Measurements from ENCODE around the gene GRIN1. TPM values are rescaled to one million over a fixed set of nuclear protein-coding genes. Genes with fewer than 3 reads are reported as not detected.
A peak's percentile ranks its signal among the peaks of the same experiment; 100 is the strongest.

GRIN1 gene
- polyA plus RNA-seq, 1 donor, result 2.6 TPM

DNA sequence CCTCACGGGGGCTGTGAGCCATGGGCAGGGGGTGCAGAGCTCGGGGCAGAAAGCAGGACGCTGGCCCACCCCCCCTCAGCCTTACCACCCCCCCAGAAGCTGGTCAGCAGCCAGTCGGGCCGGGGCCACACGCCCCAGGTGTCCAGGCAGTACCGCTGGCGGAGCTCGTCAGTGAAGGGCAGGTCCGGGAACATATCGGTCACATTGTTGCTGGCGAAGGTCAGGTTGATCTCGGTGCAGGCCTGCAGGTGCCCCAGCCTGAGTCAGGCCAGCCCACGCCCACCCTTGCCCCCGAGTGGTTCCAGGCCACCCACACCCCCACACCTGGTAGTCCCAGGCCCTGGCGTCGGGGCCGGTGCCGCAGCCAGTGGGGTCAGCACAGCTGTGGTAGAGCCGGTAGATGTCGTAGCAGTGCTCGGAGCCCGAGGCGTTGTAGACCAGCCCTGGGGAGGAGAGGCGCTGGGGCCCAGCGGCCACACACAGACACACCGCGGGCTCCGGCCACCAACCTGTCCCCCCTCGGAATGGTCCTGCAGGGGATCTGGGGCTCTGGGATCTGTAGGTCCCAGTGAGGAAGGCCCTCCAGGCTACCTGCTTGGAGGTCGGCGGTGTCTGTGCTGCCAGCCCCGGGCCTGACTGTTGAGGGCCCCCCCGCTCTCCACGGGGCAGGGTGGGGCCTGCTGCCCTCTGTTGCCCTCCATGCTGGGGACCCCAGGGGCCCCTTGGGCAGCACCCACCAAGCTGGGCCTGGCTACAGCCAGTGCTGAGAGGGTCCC lies 27.0 kb upstream of the GRIN1 start:
- WGBS (ENCODE audit: insufficient coverage, low lambda C conversion rate), result no CpG with 5 or more reads among the region's 35 CpGs
- peaks cover 11% of the 10 kb centered on the region for H3K9me3 ChIP-seq (ENCODE audit: control insufficient read depth, low read depth, low read length)

GRCh38 chr9:137112564-137113384 lies 26.2 kb upstream of the GRIN1 start:
- peaks cover 11% of the 10 kb centered on the region for H3K9me3 ChIP-seq (ENCODE audit: control insufficient read depth, low read depth, low read length)
- H3K27ac ChIP-seq (ENCODE audit: low read length), result no peak overlapping the region
- peaks cover 20% of the 10 kb centered on the region for H3K4me1 ChIP-seq (ENCODE audit: control insufficient read depth, insufficient read depth, low read length)
- H3K27me3 ChIP-seq (ENCODE audit: control insufficient read depth, insufficient read depth, low read length), result peaks cover 28% of the 10 kb centered on the region
- H3K4me3 ChIP-seq (ENCODE audit: low read length), result no peak overlapping the region
- WGBS (ENCODE audit: insufficient coverage, low lambda C conversion rate), result no CpG with 5 or more reads among the region's 42 CpGs
- no peak for DNase-seq
- peaks cover 28% of the 10 kb centered on the region for H3K36me3 ChIP-seq (ENCODE audit: control insufficient read depth, insufficient read depth, low read length)

More for the DNA sequence above, 27.0 kb upstream of the GRIN1 start:
- H3K4me3 ChIP-seq (ENCODE audit: low read length), result no peak overlapping the region
- peaks cover 35% of the 10 kb centered on the region for H3K36me3 ChIP-seq (ENCODE audit: control insufficient read depth, insufficient read depth, low read length)
- H3K27me3 ChIP-seq (ENCODE audit: control insufficient read depth, insufficient read depth, low read length), result peaks cover 21% of the 10 kb centered on the region
- no peak overlapping the region for H3K27ac ChIP-seq (ENCODE audit: low read length)
- peaks cover 15% of the 10 kb centered on the region for H3K4me1 ChIP-seq (ENCODE audit: control insufficient read depth, insufficient read depth, low read length)
- DNase-seq, result no peak

DNA sequence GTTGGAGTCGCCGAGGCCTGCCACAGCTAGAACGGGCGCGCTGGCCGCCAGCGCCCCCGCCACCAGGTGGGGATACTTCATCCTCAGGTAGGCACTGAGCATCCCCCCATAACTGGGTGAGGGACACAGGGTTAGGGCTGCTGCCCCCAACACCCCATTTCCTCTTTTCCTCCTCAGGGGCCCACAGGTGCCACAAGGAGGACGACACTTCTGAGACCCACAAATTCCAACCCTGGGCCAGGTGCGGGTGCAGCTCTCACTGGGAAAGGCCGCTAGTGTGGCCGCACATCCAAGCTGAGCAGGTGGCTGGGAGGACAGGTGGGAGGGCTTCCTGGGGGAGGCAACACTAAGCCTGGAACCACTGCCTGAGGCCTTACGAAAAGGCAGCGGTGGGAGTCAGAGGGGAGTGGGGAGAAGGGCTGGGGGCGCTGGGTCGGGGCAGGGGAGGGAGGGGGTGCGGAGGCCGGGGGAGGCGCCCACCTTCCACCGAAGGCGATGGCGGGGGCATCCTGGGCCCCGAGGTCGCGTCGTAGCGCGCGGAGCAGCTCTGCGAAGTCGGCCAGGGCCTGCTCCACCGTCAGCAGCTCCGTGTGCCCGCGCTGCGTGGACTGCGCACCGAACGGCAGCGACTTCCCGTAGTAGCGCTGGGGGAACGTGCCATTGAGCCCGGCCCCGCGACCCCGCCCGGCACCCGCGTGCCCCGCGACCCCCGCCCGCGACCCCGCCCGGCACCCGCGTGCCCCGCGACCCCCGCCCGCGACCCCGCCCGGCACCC lies 25.4 kb upstream of the GRIN1 start:
- Histone ChIP-seq H3K4me1 (ENCODE audit: control insufficient read depth, insufficient read depth, low read length) (peaks cover 20% of the 10 kb centered on the region), H3K36me3 (ENCODE audit: control insufficient read depth, insufficient read depth, low read length) (peaks cover 20% of the 10 kb centered on the region), H3K27ac (ENCODE audit: low read length) (no peak overlapping the region), H3K9me3 (ENCODE audit: control insufficient read depth, low read depth, low read length) (peaks cover 11% of the 10 kb centered on the region), H3K4me3 (ENCODE audit: low read length) (no peak overlapping the region), H3K27me3 (ENCODE audit: control insufficient read depth, insufficient read depth, low read length) (peaks cover 28% of the 10 kb centered on the region)
- DNase-seq, result no peak
- no CpG with 5 or more reads among the region's 66 CpGs for WGBS (ENCODE audit: insufficient coverage, low lambda C conversion rate)

- Histone ChIP-seq H3K9me3 (ENCODE audit: control insufficient read depth, low read depth, low read length) (peaks cover 11% of the 10 kb centered on the region), H3K4me1 (ENCODE audit: control insufficient read depth, insufficient read depth, low read length) (peaks cover 20% of the 10 kb centered on the region), H3K27ac (ENCODE audit: low read length) (no peak overlapping the region), H3K36me3 (ENCODE audit: control insufficient read depth, insufficient read depth, low read length) (peaks cover 13% of the 10 kb centered on the region), H3K4me3 (ENCODE audit: low read length) (peak overlapping the region; percentile 38), H3K27me3 (ENCODE audit: control insufficient read depth, insufficient read depth, low read length) (peaks cover 28% of the 10 kb centered on the region)
- DNase-seq, result no peak
- no CpG with 5 or more reads among the region's 45 CpGs for WGBS (ENCODE audit: insufficient coverage, low lambda C conversion rate)
Measured at GRCh38 chr9:137114220-137114612, 24.7 kb upstream of the GRIN1 start.

DNA sequence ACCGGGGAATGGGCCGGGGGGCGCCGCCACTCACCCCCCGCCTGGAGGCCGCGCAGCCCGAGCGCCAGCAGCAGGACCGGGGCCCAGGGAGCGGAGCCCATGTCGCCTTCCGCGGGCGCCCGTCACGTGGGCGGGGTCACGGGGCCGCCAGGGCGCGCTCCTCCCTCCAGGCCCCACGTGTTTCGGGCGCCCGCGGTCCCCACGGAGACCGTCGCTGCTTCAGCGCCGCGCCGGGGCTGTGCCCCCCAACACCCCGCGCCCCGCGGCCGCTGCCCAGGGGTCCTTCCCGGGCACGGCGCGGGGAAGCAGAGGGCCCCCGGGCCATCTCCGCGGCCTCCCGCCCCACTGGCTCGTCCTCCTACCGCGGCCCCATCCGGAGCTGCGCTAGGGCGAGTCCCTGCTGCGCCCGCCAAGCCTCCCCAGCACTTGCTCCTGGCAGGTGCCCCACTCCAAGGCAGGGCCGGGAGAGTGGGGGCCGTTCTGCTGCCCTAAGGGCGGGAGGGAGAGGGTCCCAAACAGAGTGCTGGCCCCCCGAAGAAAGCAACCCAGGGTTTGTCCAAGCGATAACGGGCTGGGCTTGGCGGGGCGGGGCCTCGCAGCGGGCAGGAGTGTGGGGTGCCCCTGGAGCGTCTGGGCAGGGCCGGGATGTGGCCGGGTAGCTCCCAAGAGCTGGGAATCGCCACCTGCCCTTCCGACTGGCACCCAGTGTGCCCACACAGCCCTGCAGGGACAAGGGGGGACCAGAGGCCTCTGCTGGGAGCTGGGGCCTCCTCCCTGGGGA lies 24.2 kb upstream of the GRIN1 start, which contains the start of gene DPP7:
Gene DPP7 (minus strand): TSS at position 121 of the 781 bp plus-strand sequence. CDS start 20 bp downstream, at position 101.
- Histone ChIP-seq H3K27ac (ENCODE audit: low read length) (no peak within 1 kb of the TSS), H3K9me3 (ENCODE audit: control insufficient read depth, low read depth, low read length) (peaks cover 11% of the 10 kb centered on the region), H3K27me3 (ENCODE audit: control insufficient read depth, insufficient read depth, low read length) (peaks cover 28% of the 10 kb centered on the region), H3K36me3 (ENCODE audit: control insufficient read depth, insufficient read depth, low read length) (peaks cover 9% of the 10 kb centered on the region), H3K4me1 (ENCODE audit: control insufficient read depth, insufficient read depth, low read length) (peaks cover 20% of the 10 kb centered on the region), H3K4me3 (ENCODE audit: low read length) (peak within 1 kb of the TSS; percentile 38)
- WGBS (ENCODE audit: insufficient coverage, low lambda C conversion rate), result no CpG with 5 or more reads among the region's 70 CpGs
- DNase-seq, result peak; percentile 43 to 81

GRCh38 chr9:137115394-137116026 lies 23.4 kb upstream of the GRIN1 start:
- WGBS (ENCODE audit: insufficient coverage, low lambda C conversion rate), result no CpG with 5 or more reads among the region's 21 CpGs
- DNase-seq, result no peak

GRCh38 chr9:137116027-137116507 lies 22.9 kb upstream of the GRIN1 start:
- no peak overlapping the region for H3K4me3 ChIP-seq (ENCODE audit: low read length)
- H3K27me3 ChIP-seq (ENCODE audit: control insufficient read depth, insufficient read depth, low read length), result peaks cover 28% of the 10 kb centered on the region
- peaks cover 20% of the 10 kb centered on the region for H3K4me1 ChIP-seq (ENCODE audit: control insufficient read depth, insufficient read depth, low read length)
- H3K9me3 ChIP-seq (ENCODE audit: control insufficient read depth, low read depth, low read length), result peaks cover 11% of the 10 kb centered on the region
- WGBS (ENCODE audit: insufficient coverage, low lambda C conversion rate), result no CpG with 5 or more reads among the region's 6 CpGs
- H3K36me3 ChIP-seq (ENCODE audit: control insufficient read depth, insufficient read depth, low read length), result peaks cover 5% of the 10 kb centered on the region
- H3K27ac ChIP-seq (ENCODE audit: low read length), result no peak overlapping the region
- DNase-seq, result no peak

More at GRCh38 chr9:137115394-137116026, 23.4 kb upstream of the GRIN1 start:
- Histone ChIP-seq H3K27me3 (ENCODE audit: control insufficient read depth, insufficient read depth, low read length) (peaks cover 28% of the 10 kb centered on the region), H3K4me1 (ENCODE audit: control insufficient read depth, insufficient read depth, low read length) (peaks cover 20% of the 10 kb centered on the region), H3K36me3 (ENCODE audit: control insufficient read depth, insufficient read depth, low read length) (peaks cover 5% of the 10 kb centered on the region), H3K27ac (ENCODE audit: low read length) (no peak overlapping the region), H3K9me3 (ENCODE audit: control insufficient read depth, low read depth, low read length) (peaks cover 11% of the 10 kb centered on the region), H3K4me3 (ENCODE audit: low read length) (no peak overlapping the region)

GRCh38 chr9:137116728-137117127 lies 22.2 kb upstream of the GRIN1 start:
- H3K36me3 ChIP-seq (ENCODE audit: control insufficient read depth, insufficient read depth, low read length), result peaks cover 5% of the 10 kb centered on the region
- 0% methylated on average over 1 of the region's 17 CpGs for WGBS (ENCODE audit: insufficient coverage, low lambda C conversion rate)
- H3K4me3 ChIP-seq (ENCODE audit: low read length), result no peak overlapping the region
- peak in 1 of 2 donors; percentile 57 for DNase-seq
- peaks cover 10% of the 10 kb centered on the region for H3K9me3 ChIP-seq (ENCODE audit: control insufficient read depth, low read depth, low read length)
- H3K27ac ChIP-seq (ENCODE audit: low read length), result no peak overlapping the region
- peaks cover 28% of the 10 kb centered on the region for H3K27me3 ChIP-seq (ENCODE audit: control insufficient read depth, insufficient read depth, low read length)
- H3K4me1 ChIP-seq (ENCODE audit: control insufficient read depth, insufficient read depth, low read length), result peaks cover 20% of the 10 kb centered on the region

GRCh38 chr9:137117269-137117731 lies 21.7 kb upstream of the GRIN1 start:
- H3K27me3 ChIP-seq (ENCODE audit: control insufficient read depth, insufficient read depth, low read length), result peaks cover 28% of the 10 kb centered on the region
- H3K36me3 ChIP-seq (ENCODE audit: control insufficient read depth, insufficient read depth, low read length), result peaks cover 2% of the 10 kb centered on the region
- peaks cover 20% of the 10 kb centered on the region for H3K4me1 ChIP-seq (ENCODE audit: control insufficient read depth, insufficient read depth, low read length)
- WGBS (ENCODE audit: insufficient coverage, low lambda C conversion rate), result no CpG with 5 or more reads among the region's 15 CpGs
- no peak for DNase-seq
- no peak overlapping the region for H3K27ac ChIP-seq (ENCODE audit: low read length)
- H3K9me3 ChIP-seq (ENCODE audit: control insufficient read depth, low read depth, low read length), result peaks cover 5% of the 10 kb centered on the region
- H3K4me3 ChIP-seq (ENCODE audit: low read length), result no peak overlapping the region
